IPS-NIHi11 (cell line): ENCODE measurements around the gene GUCY2F.

Experiments used
- DNase-seq: peaks from one replicate; pipeline ENCODE4 v3.0.0; 2012; ENCODE audit warnings: mixed read lengths, low spot score

Gene GUCY2F

DNA sequence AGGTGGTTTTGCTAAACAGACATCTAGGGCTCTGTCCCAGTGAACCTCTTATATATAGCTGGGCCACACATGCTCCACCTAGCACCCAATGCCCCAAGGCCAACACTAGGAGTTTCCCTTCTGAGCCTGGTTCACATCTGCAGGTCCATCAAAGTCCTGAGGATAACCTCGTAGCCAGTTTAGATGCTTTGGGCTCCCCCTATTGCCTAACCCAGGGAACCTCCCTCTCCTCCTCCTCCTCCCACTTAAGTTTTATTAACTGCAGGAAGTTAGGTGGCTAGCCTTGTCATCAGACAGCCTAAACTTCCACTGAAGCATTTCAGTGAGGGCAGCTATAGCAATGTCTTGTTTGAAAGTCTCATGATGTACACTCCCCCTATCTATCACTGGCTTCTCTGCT is 88.0 kb downstream of the GUCY2F start:
- DNase-seq: peak; percentile 46

DNA sequence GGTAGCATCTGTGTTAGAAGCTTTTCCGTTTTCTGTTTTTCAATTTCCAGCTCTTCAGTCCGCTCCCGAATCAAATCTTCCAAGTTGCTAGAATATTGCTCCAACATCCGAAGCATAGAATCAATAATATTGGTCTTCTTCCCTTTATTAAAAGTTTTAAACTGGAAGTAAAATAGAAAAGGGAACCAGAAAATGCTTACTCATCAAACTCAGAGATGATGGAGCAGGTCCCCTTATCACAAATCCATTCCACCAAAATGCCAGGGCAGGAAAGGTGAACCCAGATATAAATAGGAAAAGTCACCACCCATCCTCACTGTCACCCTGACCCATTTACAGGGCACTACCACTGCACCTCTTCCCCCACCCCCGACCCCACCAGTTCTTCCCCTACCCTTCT is 89.0 kb downstream of the GUCY2F start:
- DNase-seq: no peak

- no peak for DNase-seq
Measured at GRCh38 chrX:109390556-109390955, 91.3 kb downstream of the GUCY2F start.

GRCh38 chrX:109389917-109390316 is 92.0 kb downstream of the GUCY2F start:
- DNase-seq: no peak

GRCh38 chrX:109384699-109385098 is 97.2 kb downstream of the GUCY2F start:
- peak; percentile 31 for DNase-seq

GRCh38 chrX:109382332-109382731 is 99.6 kb downstream of the GUCY2F start:
- no peak for DNase-seq

- no peak for DNase-seq
Measured at GRCh38 chrX:109378281-109378680, 103.6 kb downstream of the GUCY2F start.

- DNase-seq: no peak
Measured at GRCh38 chrX:109374262-109374960, 107.5 kb downstream of the GUCY2F start.

DNA sequence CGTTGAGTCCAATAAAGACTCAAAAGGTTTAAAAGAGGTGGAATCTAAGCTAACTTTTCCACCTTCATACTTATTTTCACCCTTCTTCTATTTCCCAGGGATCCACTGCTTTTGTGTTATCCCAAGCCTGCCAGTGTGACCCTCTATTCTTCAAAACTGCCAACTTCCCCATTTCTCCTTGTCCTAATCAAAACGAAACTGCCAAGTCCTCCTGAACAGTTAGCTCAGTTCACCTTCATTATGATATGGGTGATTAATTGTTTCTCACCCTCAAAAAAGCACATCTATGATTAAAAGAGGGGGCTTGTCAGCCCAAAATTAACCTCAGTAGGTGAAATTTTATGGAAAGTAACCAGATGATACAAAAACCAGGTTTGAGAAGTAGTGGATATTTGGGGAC is 108.4 kb downstream of the GUCY2F start:
- DNase-seq: no peak

- DNase-seq: no peak
Measured at GRCh38 chrX:109372716-109373115, 109.2 kb downstream of the GUCY2F start.

- DNase-seq: no peak
Measured at GRCh38 chrX:109372291-109372690, 109.6 kb downstream of the GUCY2F start.

DNA sequence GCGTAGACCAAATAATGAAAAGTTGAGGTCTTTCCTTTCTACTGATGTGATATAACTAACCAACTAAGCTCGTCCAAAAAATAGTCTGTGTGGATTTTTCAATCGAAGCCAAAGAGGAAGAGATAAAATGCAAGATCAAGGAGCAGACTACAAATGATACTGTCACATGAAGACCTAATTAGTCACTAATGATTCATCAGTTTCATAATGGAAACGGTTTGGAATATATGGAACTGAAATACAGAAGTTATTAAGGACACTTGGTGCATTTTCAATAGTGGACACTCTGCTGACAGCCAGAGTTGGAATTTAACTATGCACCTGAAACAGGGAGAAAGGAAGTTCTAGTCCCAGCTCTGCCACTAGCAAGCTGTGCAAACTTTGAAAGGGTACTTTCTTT is 119.8 kb downstream of the GUCY2F start:
- DNase-seq: no peak

- DNase-seq: no peak
Measured at GRCh38 chrX:109360301-109360700, 121.6 kb downstream of the GUCY2F start.

- DNase-seq: no peak
Measured at GRCh38 chrX:109357706-109358105, 124.2 kb downstream of the GUCY2F start.

GRCh38 chrX:109356684-109357083 is 125.2 kb downstream of the GUCY2F start:
- DNase-seq: no peak

DNA sequence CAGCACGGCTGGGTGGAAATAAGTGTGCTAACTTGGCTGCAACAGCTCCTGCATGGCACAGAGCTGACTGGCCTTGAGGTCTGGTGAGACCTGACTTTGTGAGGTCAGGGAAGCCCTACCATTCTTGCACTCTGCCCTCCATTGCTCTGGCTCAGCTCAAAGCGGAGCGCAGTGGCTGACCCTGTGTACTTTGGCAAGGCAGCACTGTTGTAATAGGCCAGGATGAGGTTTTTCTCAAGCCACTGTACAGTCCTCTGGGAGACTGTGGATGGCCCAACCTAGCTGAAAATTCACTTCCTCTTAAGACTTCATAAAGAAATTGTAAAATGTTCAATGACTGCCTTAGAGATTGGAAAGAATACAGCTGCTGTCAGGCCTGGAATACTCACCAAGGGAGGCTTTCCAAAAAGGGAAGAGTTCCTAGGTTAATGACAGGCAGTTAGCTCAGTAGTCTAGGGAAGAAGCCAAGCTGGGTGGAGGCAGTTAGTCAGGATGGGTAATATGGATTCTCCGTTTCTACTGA is 129.8 kb downstream of the GUCY2F start:
- no peak for DNase-seq

DNA sequence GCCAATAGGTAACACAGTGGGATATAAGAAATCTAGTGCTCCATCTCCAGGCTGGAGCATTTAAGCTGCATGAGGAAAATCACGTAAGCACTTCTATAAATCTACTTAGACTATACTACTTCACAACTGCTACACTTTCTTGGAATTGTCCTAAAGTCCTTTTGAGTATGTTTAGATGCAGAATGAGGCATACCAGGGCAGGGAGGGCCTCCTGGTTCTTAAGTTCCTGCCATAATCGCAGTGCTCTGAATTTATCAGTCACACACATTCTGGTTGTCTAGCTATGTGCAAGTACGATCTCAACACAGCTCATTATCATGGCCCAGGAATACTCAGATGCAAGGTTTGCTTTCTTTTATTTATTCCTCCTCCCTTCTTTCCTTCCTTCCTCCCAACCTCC is 130.3 kb downstream of the GUCY2F start:
- DNase-seq: no peak

- DNase-seq: no peak
Measured at GRCh38 chrX:109350551-109350950, 131.3 kb downstream of the GUCY2F start.

GRCh38 chrX:109350051-109350450 is 131.8 kb downstream of the GUCY2F start:
- no peak for DNase-seq

- peak; percentile 5 for DNase-seq
Measured at GRCh38 chrX:109347632-109348031, 134.3 kb downstream of the GUCY2F start.

- no peak for DNase-seq
Measured at GRCh38 chrX:109346491-109346890, 135.4 kb downstream of the GUCY2F start.

- DNase-seq: no peak
Measured at GRCh38 chrX:109345856-109346255, 136.0 kb downstream of the GUCY2F start.

DNA sequence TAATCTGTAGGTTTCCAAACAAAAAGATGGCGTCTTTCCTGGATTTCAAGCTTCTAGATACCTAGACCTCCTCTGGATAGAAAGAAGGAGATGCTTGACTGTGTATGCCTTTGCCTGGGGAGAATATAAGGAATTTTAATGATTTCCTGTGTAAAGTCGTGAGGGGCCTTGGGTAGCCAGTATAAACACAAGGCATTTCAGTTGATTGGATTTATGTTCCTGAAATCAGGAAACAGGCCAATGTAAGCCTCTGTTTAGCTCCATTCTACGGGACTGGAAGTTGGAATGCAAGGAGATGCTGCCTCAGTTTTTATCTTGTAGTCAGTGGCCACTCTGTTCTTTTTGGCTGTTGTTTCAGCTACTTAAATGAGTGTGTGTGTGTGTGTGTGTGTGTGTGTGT is 137.2 kb downstream of the GUCY2F start:
- DNase-seq: no peak

DNA sequence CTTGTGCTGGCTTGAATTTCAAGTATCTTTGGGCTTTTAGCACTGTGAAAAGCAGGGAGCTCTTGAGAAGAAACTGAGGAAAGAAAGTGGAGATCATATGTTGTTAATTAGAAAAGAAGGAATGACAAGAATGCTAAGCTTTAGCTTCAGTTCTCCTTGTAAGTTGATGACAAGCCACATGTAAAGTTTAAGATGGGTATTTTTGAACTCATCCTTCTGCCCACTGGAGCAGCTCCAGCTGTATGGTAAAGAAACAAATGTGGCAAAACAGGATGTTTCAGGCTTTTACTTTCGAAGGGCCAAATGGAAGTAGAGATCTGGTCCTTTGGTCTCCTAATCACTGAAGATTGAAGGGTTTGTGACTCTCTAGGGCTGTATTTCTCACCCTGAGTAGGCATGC is 137.8 kb downstream of the GUCY2F start:
- DNase-seq: no peak
